SK-N-SH (cell line): ENCODE measurements around the gene CACNA2D3. TPM values are rescaled to one million over a fixed set of nuclear protein-coding genes. Genes with fewer than 3 reads are reported as not detected.

Experiments used
- CTCF ChIA-PET: fragments of 300-600, 350-600 bp; formaldehyde crosslinking; extraction: SDS; loops from one replicate; lab custom pipeline; 2021; lab: Yijun Ruan, JAX
- POLR2A ChIA-PET: fragments of 350-600 bp; sonication (Branson Sonifier 250); formaldehyde crosslinking; extraction: SDS; loops from one replicate; lab custom pipeline; 2020; ENCODE audit warnings: antibody characterized with exemption, inconsistent platforms; lab: Yijun Ruan, JAX
- DNase-seq: peaks from one replicate; pipeline ENCODE4 v3.0.0; 2012
- H2AFZ ChIP-seq: fragments of 200-600 bp; sonication (generic); 2 replicates; pipeline ENCODE4 v1.8.1; 2016; ENCODE audit warnings: antibody characterized with exemption, mild to moderate bottlenecking, low read depth
- H3F3A ChIP-seq: fragments of 200-600 bp; sonication (generic); replicated peaks from 2 replicates; pipeline ENCODE3; 2016; ENCODE audit warnings: antibody characterized with exemption, mild to moderate bottlenecking; ENCODE audit not compliant: insufficient read depth
- H3K27ac ChIP-seq, 2 experiments: fragments of 200-500 bp in 1 of 2; fragments of 200-600 bp in 1 of 2; sonication (Bioruptor generic) in 1 of 2; sonication (generic), shearing (Covaris generic) in 1 of 2; 2 replicates each; pipeline versions ENCODE4 v1.5.1 to v1.6.1; 2014 to 2016; ENCODE audit warnings: low read depth in 2 of 2, inconsistent platforms in 1 of 2, low read length in 1 of 2, mild to moderate bottlenecking in 1 of 2, mixed read lengths in 1 of 2
- H3K27me3 ChIP-seq: fragments of 200-600 bp; sonication (generic), shearing (Covaris generic); 2 replicates; pipeline ENCODE4 v1.6.1; 2016; ENCODE audit warnings: mixed run types; ENCODE audit not compliant: insufficient read depth
- H3K36me3 ChIP-seq, 2 experiments: fragments of 200-500 bp in 1 of 2; fragments of 200-600 bp in 1 of 2; sonication (Bioruptor generic) in 1 of 2; sonication (generic) in 1 of 2; replicated peaks in 1 of 2; 2 replicates each; pipeline versions ENCODE3 to v1.5.1; 2014 to 2016; ENCODE audit warnings: low read length in 1 of 2, mild to moderate bottlenecking in 1 of 2; ENCODE audit not compliant: insufficient read depth in 2 of 2, control insufficient read depth in 1 of 2
- H3K4me1 ChIP-seq, 2 experiments: fragments of 200-500 bp in 1 of 2; fragments of 200-600 bp in 1 of 2; sonication (Bioruptor generic) in 1 of 2; sonication (generic), shearing (Covaris generic) in 1 of 2; 2 replicates each; pipeline versions ENCODE4 v1.5.1 to v1.6.1; 2014 to 2016; ENCODE audit warnings: low read depth in 1 of 2, low read length in 1 of 2, mixed run types in 1 of 2; ENCODE audit not compliant: insufficient read depth in 2 of 2, control insufficient read depth in 1 of 2
- H3K4me2 ChIP-seq: fragments of 200-600 bp; sonication (generic), shearing (Covaris generic); 2 replicates; pipeline ENCODE4 v1.6.1; 2017; ENCODE audit warnings: mixed run types
- H3K4me3 ChIP-seq, 2 experiments: fragments of 200-500 bp in 1 of 2; fragments of 200-600 bp in 1 of 2; sonication (Bioruptor generic) in 1 of 2; sonication (generic), shearing (Covaris generic) in 1 of 2; 2 replicates each; pipeline versions ENCODE4 v1.5.1 to v1.8.1; 2014 to 2016; ENCODE audit warnings: low read depth in 2 of 2, inconsistent platforms in 1 of 2, low read length in 1 of 2, mild to moderate bottlenecking in 1 of 2, mixed read lengths in 1 of 2, moderate library complexity in 1 of 2
- H3K79me2 ChIP-seq: fragments of 200-600 bp; sonication (generic); 2 replicates; pipeline ENCODE4 v1.8.1; 2017; ENCODE audit warnings: mild to moderate bottlenecking; ENCODE audit not compliant: insufficient read depth
- H3K9ac ChIP-seq: fragments of 200-600 bp; sonication (generic); 2 replicates; pipeline ENCODE4 v1.6.1; 2017; ENCODE audit warnings: mixed run types
- H3K9me2 ChIP-seq: fragments of 200-600 bp; sonication (generic); 2 replicates; pipeline ENCODE4 v1.6.1; 2017; ENCODE audit warnings: mixed run types
- H3K9me3 ChIP-seq: fragments of 200-600 bp; sonication (generic); 2 replicates; pipeline ENCODE4 v1.6.1; 2017; ENCODE audit warnings: mixed run types, mild to moderate bottlenecking, moderate library complexity
- H4K20me1 ChIP-seq: fragments of 200-600 bp; sonication (generic); 2 replicates; pipeline ENCODE4 v1.6.1; 2017; ENCODE audit warnings: mild to moderate bottlenecking, mixed run types; ENCODE audit not compliant: insufficient read depth
- EZH2phosphoT487 ChIP-seq: fragments of 200-600 bp; sonication (generic); IDR thresholded peaks from 2 replicates; pipeline ENCODE4 v1.6.1; 2017; ENCODE audit warnings: low read depth, mixed run types, mild to moderate bottlenecking, antibody characterized with exemption, moderate library complexity, borderline replicate concordance
- GABPA ChIP-seq: IDR thresholded peaks from 2 replicates; pipeline ENCODE4 v1.4.0; 2012; ENCODE audit warnings: low read depth, mild to moderate bottlenecking
- GATA2 ChIP-seq: sonication (generic); formaldehyde crosslinking; IDR thresholded peaks from 2 replicates; pipeline ENCODE4 v1.5.0; 2020; ENCODE audit warnings: mild to moderate bottlenecking, missing genetic modification reagents
- JUND ChIP-seq: IDR thresholded peaks from 2 replicates; pipeline ENCODE4 v1.4.0; 2012
- MAX ChIP-seq: IDR thresholded peaks from 2 replicates; pipeline ENCODE4 v1.4.0; 2012; ENCODE audit warnings: low read depth
- MXI1 ChIP-seq: IDR thresholded peaks from 2 replicates; pipeline ENCODE4 v1.6.1; 2012; ENCODE audit warnings: mild to moderate bottlenecking, low read depth, low read length, improper control_type of control experiment
- NRF1 ChIP-seq: IDR thresholded peaks from 2 replicates; pipeline ENCODE4 v1.6.1; 2012; ENCODE audit warnings: low read depth, mild to moderate bottlenecking, low read length
- RAD21 ChIP-seq: IDR thresholded peaks from 2 replicates; pipeline ENCODE4 v1.6.1; 2012; ENCODE audit warnings: mild to moderate bottlenecking, low read length
- TCF12 ChIP-seq: IDR thresholded peaks from 2 replicates; pipeline ENCODE4 v1.4.0; 2012
- YY1 ChIP-seq: IDR thresholded peaks from 2 replicates; pipeline ENCODE4 v1.4.0; 2012; ENCODE audit warnings: low read depth, mild to moderate bottlenecking
- WGBS: methylation state at CpG from one replicate; pipeline ENCODE4 v1.1.6; 2017; ENCODE audit warnings: low lambda C conversion rate; 5-methylcytosine and 5-hydroxymethylcytosine counted together
- polyA plus RNA-seq, 3 experiments: library from polyadenylated mRNA; depleted of rRNA; stranded (reverse); fragments of >200 nt; gene quantifications; 2 replicates each; pipeline ENCODE4 v1.2.3, GENCODE V29; 2012
- TF ChIP-seq, protein P1 (sequence below): fragments of 200-600 bp; sonication (generic); IDR thresholded peaks from 2 replicates; pipeline ENCODE4 v1.6.1; 2017; ENCODE audit warnings: antibody characterized with exemption, mild to moderate bottlenecking, moderate library complexity
- TF ChIP-seq, protein P2 (sequence below): IDR thresholded peaks from 2 replicates; pipeline ENCODE4 v1.4.0; 2012; ENCODE audit warnings: low read depth, borderline replicate concordance
- TF ChIP-seq, protein P3 (sequence below): fragments of 150-350 bp; IDR thresholded peaks from 2 replicates; pipeline ENCODE4 v1.6.1; 2017; ENCODE audit warnings: antibody characterized with exemption, low read length, low read depth, borderline replicate concordance
- TF ChIP-seq, protein P4 (sequence below): fragments of 150-350 bp; IDR thresholded peaks from 2 replicates; pipeline ENCODE4 v1.6.1; 2016; ENCODE audit warnings: mild to moderate bottlenecking, low read depth, low read length

Gene CACNA2D3
- polyA plus RNA-seq, 1 of the 3 experiments (the other 2 are of a cell fraction), result 0.15 TPM

DNA sequence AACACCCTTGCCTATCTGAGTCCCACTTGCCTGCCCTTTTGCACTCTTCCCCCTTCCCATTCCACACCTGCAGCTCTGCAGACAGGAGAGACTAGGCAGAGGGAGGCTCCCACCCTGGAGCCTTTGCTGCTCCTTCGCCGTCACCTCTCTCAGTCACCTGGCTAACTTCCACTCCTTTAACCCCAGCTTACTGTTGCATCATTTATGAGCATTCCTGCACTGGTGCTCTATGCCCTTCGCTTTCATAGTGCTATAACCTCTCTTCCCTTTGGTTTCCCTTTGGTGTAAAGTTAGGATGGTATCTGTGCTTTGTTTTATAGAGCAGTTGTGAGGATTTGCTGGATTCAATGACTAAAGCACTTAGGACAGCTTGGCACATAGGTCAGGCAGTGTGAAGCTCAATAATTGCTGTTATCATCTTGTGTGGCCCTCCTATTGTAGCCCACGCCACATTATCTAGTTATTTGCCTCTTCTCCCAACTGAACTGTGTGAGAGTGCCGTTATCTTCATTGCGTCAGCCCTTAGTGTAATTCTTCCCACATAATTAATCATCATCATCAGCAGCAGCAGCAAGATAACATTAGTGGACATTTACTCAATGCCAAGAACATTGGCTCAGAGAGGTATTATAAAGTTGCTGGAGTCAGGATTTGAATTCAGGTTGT lies 253.9 kb downstream of the CACNA2D3 start:
- ChIA-PET POLR2A (no interaction called here), CTCF (interaction anchor here (1.2 to 4.7 kb wide), 3 partner anchors 52 to 438 kb away, joined by 4 to 23 read pairs (median 21); no protein-coding TSS in a partner anchor)
- H3K27me3 ChIP-seq, result no peaks in the 10 kb centered on the region
- H3K9ac ChIP-seq, result no peak overlapping the region
- H3K36me3 ChIP-seq, result no peaks in the 10 kb centered on the region
- H3K4me2 ChIP-seq, result no peak overlapping the region
- H3K4me1 ChIP-seq, result no peaks in the 10 kb centered on the region; a peak in 1 of 4 replicates
- H3K9me2 ChIP-seq, result no peaks in the 10 kb centered on the region
- H3K27ac ChIP-seq, result no peak overlapping the region
- H3K79me2 ChIP-seq, result no peaks in the 10 kb centered on the region
- WGBS, result 45% methylated on average over 6 of the region's 6 CpGs
- no peak overlapping the region for H2AFZ ChIP-seq
- no peaks in the 10 kb centered on the region for H3F3A ChIP-seq
- TF ChIP-seq TCF12, result no peak
- TF ChIP-seq, protein P1, sequence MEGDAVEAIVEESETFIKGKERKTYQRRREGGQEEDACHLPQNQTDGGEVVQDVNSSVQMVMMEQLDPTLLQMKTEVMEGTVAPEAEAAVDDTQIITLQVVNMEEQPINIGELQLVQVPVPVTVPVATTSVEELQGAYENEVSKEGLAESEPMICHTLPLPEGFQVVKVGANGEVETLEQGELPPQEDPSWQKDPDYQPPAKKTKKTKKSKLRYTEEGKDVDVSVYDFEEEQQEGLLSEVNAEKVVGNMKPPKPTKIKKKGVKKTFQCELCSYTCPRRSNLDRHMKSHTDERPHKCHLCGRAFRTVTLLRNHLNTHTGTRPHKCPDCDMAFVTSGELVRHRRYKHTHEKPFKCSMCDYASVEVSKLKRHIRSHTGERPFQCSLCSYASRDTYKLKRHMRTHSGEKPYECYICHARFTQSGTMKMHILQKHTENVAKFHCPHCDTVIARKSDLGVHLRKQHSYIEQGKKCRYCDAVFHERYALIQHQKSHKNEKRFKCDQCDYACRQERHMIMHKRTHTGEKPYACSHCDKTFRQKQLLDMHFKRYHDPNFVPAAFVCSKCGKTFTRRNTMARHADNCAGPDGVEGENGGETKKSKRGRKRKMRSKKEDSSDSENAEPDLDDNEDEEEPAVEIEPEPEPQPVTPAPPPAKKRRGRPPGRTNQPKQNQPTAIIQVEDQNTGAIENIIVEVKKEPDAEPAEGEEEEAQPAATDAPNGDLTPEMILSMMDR, result no peak
- TF ChIP-seq, protein P2, sequence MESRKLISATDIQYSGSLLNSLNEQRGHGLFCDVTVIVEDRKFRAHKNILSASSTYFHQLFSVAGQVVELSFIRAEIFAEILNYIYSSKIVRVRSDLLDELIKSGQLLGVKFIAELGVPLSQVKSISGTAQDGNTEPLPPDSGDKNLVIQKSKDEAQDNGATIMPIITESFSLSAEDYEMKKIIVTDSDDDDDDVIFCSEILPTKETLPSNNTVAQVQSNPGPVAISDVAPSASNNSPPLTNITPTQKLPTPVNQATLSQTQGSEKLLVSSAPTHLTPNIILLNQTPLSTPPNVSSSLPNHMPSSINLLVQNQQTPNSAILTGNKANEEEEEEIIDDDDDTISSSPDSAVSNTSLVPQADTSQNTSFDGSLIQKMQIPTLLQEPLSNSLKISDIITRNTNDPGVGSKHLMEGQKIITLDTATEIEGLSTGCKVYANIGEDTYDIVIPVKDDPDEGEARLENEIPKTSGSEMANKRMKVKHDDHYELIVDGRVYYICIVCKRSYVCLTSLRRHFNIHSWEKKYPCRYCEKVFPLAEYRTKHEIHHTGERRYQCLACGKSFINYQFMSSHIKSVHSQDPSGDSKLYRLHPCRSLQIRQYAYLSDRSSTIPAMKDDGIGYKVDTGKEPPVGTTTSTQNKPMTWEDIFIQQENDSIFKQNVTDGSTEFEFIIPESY, result no peak
- H3K4me3 ChIP-seq, result no peak overlapping the region
- no peak for DNase-seq
- H3K9me3 ChIP-seq, result no peaks in the 10 kb centered on the region
- no peaks in the 10 kb centered on the region for H4K20me1 ChIP-seq

GRCh38 chr3:54376939-54377578 lies 254.7 kb downstream of the CACNA2D3 start:
- Histone ChIP-seq H3K36me3 (no peaks in the 10 kb centered on the region), H3F3A (no peaks in the 10 kb centered on the region), H3K4me2 (no peak overlapping the region), H3K9me3 (no peaks in the 10 kb centered on the region), H3K27ac (no peak overlapping the region), H3K9ac (no peak overlapping the region), H4K20me1 (no peaks in the 10 kb centered on the region), H3K79me2 (no peaks in the 10 kb centered on the region), H3K27me3 (no peaks in the 10 kb centered on the region), H3K9me2 (no peaks in the 10 kb centered on the region), H2AFZ (no peak overlapping the region), H3K4me3 (no peak overlapping the region), H3K4me1 (no peaks in the 10 kb centered on the region; a peak in 1 of 4 replicates)
- POLR2A ChIA-PET, result no interaction called here
- TF ChIP-seq, protein P3, sequence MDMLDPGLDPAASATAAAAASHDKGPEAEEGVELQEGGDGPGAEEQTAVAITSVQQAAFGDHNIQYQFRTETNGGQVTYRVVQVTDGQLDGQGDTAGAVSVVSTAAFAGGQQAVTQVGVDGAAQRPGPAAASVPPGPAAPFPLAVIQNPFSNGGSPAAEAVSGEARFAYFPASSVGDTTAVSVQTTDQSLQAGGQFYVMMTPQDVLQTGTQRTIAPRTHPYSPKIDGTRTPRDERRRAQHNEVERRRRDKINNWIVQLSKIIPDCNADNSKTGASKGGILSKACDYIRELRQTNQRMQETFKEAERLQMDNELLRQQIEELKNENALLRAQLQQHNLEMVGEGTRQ, result no peak
- TF ChIP-seq YY1 (no peak), EZH2phosphoT487 (no peak), MAX (no peak), MXI1 (no peak), JUND (no peak), GATA2 (CRISPR knock-in tag) (no peak), NRF1 (no peak), GABPA (no peak), RAD21 (no peak)
- TF ChIP-seq, protein P2, result no peak
- TF ChIP-seq, protein P4, sequence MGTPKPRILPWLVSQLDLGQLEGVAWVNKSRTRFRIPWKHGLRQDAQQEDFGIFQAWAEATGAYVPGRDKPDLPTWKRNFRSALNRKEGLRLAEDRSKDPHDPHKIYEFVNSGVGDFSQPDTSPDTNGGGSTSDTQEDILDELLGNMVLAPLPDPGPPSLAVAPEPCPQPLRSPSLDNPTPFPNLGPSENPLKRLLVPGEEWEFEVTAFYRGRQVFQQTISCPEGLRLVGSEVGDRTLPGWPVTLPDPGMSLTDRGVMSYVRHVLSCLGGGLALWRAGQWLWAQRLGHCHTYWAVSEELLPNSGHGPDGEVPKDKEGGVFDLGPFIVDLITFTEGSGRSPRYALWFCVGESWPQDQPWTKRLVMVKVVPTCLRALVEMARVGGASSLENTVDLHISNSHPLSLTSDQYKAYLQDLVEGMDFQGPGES, result no peak
- 4% methylated on average over 4 of the region's 4 CpGs for WGBS
- DNase-seq, result no peak
- CTCF ChIA-PET, result interaction anchor here (1.2 kb wide), 1 partner anchor 51 kb away, joined by 4 read pairs; no protein-coding TSS in a partner anchor
